Nephron (organoid): ENCODE data around the gene PLCB4.

Experiments
- H3K27ac Mint-ChIP-seq, 3 experiments: 2 replicates each; pipeline ENCODE4 v1.8.0; 2020; ENCODE audit warnings: mixed read lengths in 3 of 3, mild to moderate bottlenecking in 2 of 3, moderate library complexity in 1 of 3
- H3K27me3 Mint-ChIP-seq: 2 replicates; pipeline ENCODE4 v1.8.0; 2021; ENCODE audit warnings: low read depth, mild to moderate bottlenecking, moderate library complexity, mixed read lengths
- H3K36me3 Mint-ChIP-seq: 2 replicates; pipeline ENCODE4 v1.8.0; 2020; ENCODE audit warnings: low read depth, mixed read lengths
- H3K4me1 Mint-ChIP-seq: 2 replicates; pipeline ENCODE4 v1.8.0; 2020; ENCODE audit warnings: mixed read lengths
- H3K4me3 Mint-ChIP-seq, 3 experiments: 2 replicates each; pipeline ENCODE4 v1.8.0; 2020; ENCODE audit warnings: mild to moderate bottlenecking in 3 of 3, mixed read lengths in 3 of 3, moderate library complexity in 2 of 3
- H3K9me3 Mint-ChIP-seq: 2 replicates; pipeline ENCODE4 v1.8.0; 2020; ENCODE audit warnings: mixed read lengths
- TF ChIP-seq, protein P1 (sequence below), 3 experiments: fragments of 200-600 bp; sonication (generic); IDR thresholded peaks; one replicate each; pipeline ENCODE4 v1.5.0; 2021; ENCODE audit warnings: antibody characterized with exemption in 3 of 3; ENCODE audit not compliant: unreplicated experiment in 3 of 3

The PLCB4 gene

DNA sequence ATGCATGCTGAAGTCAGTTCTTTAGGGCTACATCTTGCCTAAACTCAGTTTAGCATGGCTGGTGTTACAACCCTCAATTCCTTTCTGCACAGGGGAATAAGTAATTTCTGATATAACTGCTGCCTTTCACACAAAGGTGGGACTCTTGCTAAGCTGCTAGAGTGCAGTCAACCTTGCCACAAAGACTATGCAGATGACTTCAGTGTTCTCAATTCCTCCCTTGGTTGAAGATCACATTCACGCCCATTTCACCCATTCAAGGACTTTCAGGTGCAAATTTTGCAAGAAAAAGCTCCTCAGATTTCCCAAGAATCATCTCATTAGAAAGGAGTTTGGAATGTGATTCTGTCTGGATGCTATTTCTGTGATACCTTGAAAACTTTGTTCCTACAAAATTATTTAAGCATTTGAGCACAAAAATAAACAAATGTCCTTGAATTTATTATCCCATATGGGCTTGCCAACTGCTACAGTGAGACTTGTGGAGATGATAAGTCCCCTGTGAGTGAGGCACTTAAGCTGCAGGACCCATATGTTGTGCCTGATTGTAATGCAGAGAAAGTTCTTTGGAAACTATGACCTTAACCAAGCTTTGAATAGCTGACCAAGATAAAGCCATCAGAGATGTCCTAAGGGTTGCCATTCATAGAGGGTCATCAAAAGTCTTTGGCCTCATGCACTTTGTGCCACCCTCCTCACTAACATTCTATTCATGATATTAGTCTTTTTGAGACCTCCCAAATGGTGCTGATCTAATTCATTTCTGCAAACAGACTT lies 111.8 kb downstream of the PLCB4 start:
- Mint-ChIP-seq H3K27ac (no peak overlapping the region), H3K9me3 (no peaks in the 10 kb centered on the region), H3K4me3 (no peak overlapping the region), H3K36me3 (peaks cover 6% of the 10 kb centered on the region), H3K27me3 (no peaks in the 10 kb centered on the region), H3K4me1 (no peaks in the 10 kb centered on the region)
- TF ChIP-seq, protein P1, sequence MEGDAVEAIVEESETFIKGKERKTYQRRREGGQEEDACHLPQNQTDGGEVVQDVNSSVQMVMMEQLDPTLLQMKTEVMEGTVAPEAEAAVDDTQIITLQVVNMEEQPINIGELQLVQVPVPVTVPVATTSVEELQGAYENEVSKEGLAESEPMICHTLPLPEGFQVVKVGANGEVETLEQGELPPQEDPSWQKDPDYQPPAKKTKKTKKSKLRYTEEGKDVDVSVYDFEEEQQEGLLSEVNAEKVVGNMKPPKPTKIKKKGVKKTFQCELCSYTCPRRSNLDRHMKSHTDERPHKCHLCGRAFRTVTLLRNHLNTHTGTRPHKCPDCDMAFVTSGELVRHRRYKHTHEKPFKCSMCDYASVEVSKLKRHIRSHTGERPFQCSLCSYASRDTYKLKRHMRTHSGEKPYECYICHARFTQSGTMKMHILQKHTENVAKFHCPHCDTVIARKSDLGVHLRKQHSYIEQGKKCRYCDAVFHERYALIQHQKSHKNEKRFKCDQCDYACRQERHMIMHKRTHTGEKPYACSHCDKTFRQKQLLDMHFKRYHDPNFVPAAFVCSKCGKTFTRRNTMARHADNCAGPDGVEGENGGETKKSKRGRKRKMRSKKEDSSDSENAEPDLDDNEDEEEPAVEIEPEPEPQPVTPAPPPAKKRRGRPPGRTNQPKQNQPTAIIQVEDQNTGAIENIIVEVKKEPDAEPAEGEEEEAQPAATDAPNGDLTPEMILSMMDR (IDR thresholded peaks at IDR 0.05; ENCODE audit: unreplicated experiment in 3 of 3): no peak

DNA sequence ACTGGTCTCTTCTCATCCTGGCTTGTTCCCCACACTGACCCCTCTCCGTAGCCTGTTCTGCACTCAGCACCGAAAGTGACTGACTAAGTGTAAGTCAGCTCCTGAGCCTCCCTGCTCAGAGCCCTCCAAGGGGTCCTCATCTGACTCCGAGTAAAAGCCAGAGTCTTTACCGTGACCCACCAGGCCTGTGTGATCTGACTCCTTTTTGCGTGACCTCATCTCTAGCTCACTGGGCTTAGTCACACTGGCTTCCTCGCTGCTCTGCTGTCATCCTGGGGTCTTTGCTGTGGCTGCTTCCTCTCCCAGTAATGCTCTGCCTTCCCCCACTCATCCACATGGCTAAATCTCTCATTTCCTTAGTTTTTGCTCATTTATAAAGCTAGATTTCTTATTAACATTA lies 116.6 kb downstream of the PLCB4 start:
- TF ChIP-seq, protein P1 (IDR thresholded peaks at IDR 0.05; ENCODE audit: unreplicated experiment in 3 of 3): no peak
- Mint-ChIP-seq H3K27me3 (no peaks in the 10 kb centered on the region), H3K9me3 (peaks cover 2% of the 10 kb centered on the region), H3K36me3 (peaks cover 8% of the 10 kb centered on the region), H3K27ac (no peak overlapping the region), H3K4me3 (no peak overlapping the region), H3K4me1 (no peaks in the 10 kb centered on the region)

DNA sequence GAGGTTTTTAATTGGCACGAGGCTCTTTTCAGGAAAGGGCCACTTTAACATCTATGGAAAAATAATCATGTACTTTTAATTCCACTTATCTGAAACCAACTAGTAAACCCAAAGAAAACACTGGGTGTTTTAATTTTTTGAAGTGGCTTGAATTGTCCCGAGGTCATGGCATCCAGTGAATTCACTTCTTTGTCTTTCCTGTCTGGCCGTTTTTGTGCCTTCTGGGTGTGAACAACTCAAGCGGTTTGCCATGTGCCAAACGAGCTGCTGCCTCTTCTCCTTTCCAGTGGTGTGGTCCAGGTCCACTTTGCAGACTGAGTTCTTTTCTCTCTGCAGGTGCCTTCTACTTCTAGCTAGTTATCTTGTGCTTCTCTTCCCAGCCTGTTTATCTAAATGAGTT lies 117.5 kb downstream of the PLCB4 start:
- no peaks in the 10 kb centered on the region for H3K27me3 Mint-ChIP-seq
- H3K4me3 Mint-ChIP-seq: no peak overlapping the region
- no peak overlapping the region for H3K27ac Mint-ChIP-seq
- TF ChIP-seq, protein P1 (IDR thresholded peaks at IDR 0.05; ENCODE audit: unreplicated experiment in 3 of 3): no peak
- peaks cover 8% of the 10 kb centered on the region for H3K36me3 Mint-ChIP-seq
- no peaks in the 10 kb centered on the region for H3K4me1 Mint-ChIP-seq
- peaks cover 2% of the 10 kb centered on the region for H3K9me3 Mint-ChIP-seq

DNA sequence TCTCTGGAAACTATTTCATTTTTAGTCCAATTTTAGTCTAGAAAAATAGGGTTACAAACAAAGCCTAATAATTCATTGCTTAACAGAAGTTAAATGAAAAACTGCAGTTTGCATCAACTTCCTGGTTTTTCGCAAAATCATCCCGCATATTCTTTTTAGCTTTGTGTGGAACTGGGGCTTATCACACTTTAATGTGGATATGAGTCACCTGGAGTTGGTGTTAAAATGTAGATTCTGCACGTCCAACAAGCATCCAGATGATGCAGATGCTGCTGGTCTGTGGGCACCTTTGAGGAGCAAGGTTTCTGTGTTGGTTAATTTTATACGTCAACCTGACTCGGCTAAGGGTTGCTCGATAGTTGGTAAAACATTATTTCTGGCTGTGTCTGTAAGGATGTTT lies 126.1 kb downstream of the PLCB4 start:
- Mint-ChIP-seq H3K4me1 (no peaks in the 10 kb centered on the region), H3K4me3 (no peak overlapping the region), H3K36me3 (peaks cover 6% of the 10 kb centered on the region), H3K9me3 (no peaks in the 10 kb centered on the region), H3K27me3 (no peaks in the 10 kb centered on the region), H3K27ac (no peak overlapping the region)
- TF ChIP-seq, protein P1 (IDR thresholded peaks at IDR 0.05; ENCODE audit: unreplicated experiment in 3 of 3): no peak

DNA sequence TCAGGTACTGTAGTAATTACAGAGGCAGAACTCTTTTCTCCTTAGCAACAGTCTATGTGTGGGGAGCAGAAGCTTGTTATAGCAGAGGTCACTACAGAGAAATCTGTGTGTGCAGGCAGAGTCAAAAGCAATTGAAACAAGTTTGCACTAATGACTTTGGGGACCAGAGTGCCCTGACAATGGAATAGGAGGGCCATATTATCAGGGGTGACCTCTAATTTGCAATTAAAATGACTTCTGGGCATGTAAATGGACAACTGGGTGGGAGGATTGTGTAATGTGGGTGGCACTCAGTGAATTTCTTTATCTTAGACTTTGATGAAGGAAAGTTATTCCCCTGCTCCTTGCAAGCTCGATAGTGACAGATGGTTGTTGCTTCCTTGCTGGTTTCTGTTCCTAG lies 127.2 kb downstream of the PLCB4 start:
- TF ChIP-seq, protein P1 (IDR thresholded peaks at IDR 0.05; ENCODE audit: unreplicated experiment in 3 of 3): no peak
- H3K4me3 Mint-ChIP-seq: no peak overlapping the region
- peaks cover 6% of the 10 kb centered on the region for H3K36me3 Mint-ChIP-seq
- H3K27ac Mint-ChIP-seq: no peak overlapping the region
- H3K4me1 Mint-ChIP-seq: no peaks in the 10 kb centered on the region
- no peaks in the 10 kb centered on the region for H3K27me3 Mint-ChIP-seq
- H3K9me3 Mint-ChIP-seq: no peaks in the 10 kb centered on the region

DNA sequence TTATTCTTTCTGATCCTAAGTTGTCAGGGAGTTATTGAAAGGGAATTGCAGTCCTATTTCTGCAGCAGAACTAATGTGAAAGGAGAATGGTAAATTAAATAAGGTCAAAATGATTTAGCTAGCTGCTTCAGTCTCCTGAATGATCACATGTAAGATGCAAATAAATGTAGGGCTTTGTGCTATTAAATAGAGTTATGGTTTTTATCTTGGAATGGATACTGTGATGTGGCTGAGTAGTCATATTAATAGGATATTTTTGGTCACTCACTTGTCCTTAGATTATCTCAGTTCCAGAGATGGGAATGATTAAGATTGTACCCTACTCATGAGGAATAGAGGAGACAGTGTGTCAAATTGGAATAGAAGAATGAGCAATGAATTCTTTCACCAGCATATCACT lies 129.6 kb downstream of the PLCB4 start:
- TF ChIP-seq, protein P1 (IDR thresholded peaks at IDR 0.05; ENCODE audit: unreplicated experiment in 3 of 3): no peak
- Mint-ChIP-seq H3K36me3 (no peaks in the 10 kb centered on the region), H3K4me3 (no peak overlapping the region), H3K9me3 (no peaks in the 10 kb centered on the region), H3K4me1 (peaks cover 5% of the 10 kb centered on the region), H3K27ac (no peak overlapping the region), H3K27me3 (no peaks in the 10 kb centered on the region)
